ENCODE measurements around the gene RPP40.
"Not testable (repeated sequence)": the region's sequence is repeated elsewhere in the genome, so short reads cannot be mapped to it uniquely, and the experiment has no call there.

RPP40 gene

GRCh38 chr6:5003604-5004372, at the start of gene RPP40:
Gene RPP40, minus strand, starts transcription at chr6:5004037. Its CDS starts 35 bp downstream, at chr6:5004002.
- DNase-seq, result peak; percentile 81 to 99 (median 96)

GRCh38 chr6:5053038-5053437, 49.2 kb upstream of the RPP40 start:
- no peak for DNase-seq

GRCh38 chr6:5051394-5051793, 47.6 kb upstream of the RPP40 start:
- no peak for DNase-seq

GRCh38 chr6:5050009-5050408, 46.2 kb upstream of the RPP40 start:
- no peak for DNase-seq

- DNase-seq, result no peak
These were observed 42.6 kb upstream of the RPP40 start for GRCh38 chr6:5046430-5046829.

GRCh38 chr6:5045416-5045815, 41.6 kb upstream of the RPP40 start:
- DNase-seq, result no peak

- no peak for DNase-seq
These were observed 41.0 kb upstream of the RPP40 start for GRCh38 chr6:5044866-5045265.

- no peak for DNase-seq
These were observed 38.6 kb upstream of the RPP40 start for GRCh38 chr6:5042436-5042835.

- DNase-seq, result no peak
These were observed 38.1 kb upstream of the RPP40 start for GRCh38 chr6:5041955-5042354.

- DNase-seq, result no peak
These were observed 32.4 kb upstream of the RPP40 start for GRCh38 chr6:5036269-5036668.

- DNase-seq, result no peak
These were observed 30.9 kb upstream of the RPP40 start for GRCh38 chr6:5034736-5035135.

- DNase-seq, result peak in 5 of 14 donors; percentile 9 to 22 (median 15)
These were observed 30.5 kb upstream of the RPP40 start for GRCh38 chr6:5034328-5034727.

GRCh38 chr6:5033214-5033904, 29.5 kb upstream of the RPP40 start:
- not testable (repeated sequence) for DNase-seq

GRCh38 chr6:5032706-5033105, 28.9 kb upstream of the RPP40 start:
- not testable (repeated sequence) for DNase-seq

GRCh38 chr6:5031150-5031549, 27.3 kb upstream of the RPP40 start:
- no peak for DNase-seq

GRCh38 chr6:5030596-5031136, 26.8 kb upstream of the RPP40 start:
- peak in 9 of 14 donors; percentile 24 to 66 (median 37) for DNase-seq

GRCh38 chr6:5029609-5030008, 25.8 kb upstream of the RPP40 start:
- DNase-seq, result no peak

GRCh38 chr6:5028921-5029320, 25.1 kb upstream of the RPP40 start:
- DNase-seq, result no peak

- no peak for DNase-seq
These were observed 24.5 kb upstream of the RPP40 start for GRCh38 chr6:5028301-5028700.

GRCh38 chr6:5025911-5026819, 22.3 kb upstream of the RPP40 start:
- DNase-seq, result peak in 10 of 14 donors; percentile 19 to 72 (median 54)

GRCh38 chr6:5023923-5024322, 20.1 kb upstream of the RPP40 start:
- DNase-seq, result no peak

GRCh38 chr6:5020142-5020541, 16.3 kb upstream of the RPP40 start:
- DNase-seq, result no peak

Measured in C1 segment of cervical spinal cord (tissue), 14 donors.